Measurements from ENCODE around the gene TFF1. TPM values are rescaled to one million over a fixed set of nuclear protein-coding genes. Genes with fewer than 3 reads are reported as not detected.
A peak's percentile ranks its signal among the peaks of the same experiment; 100 is the strongest.

The TFF1 gene
- total RNA-seq, 1 donor = not detected

GRCh38 chr21:42340187-42341050, 25.9 kb downstream of the TFF1 start:
- Histone ChIP-seq H3K27ac (ENCODE audit: low read depth, low read length) (no peak overlapping the region), H3K9me3 (ENCODE audit: low read depth, low read length) (no peaks in the 10 kb centered on the region), H3K4me1 (ENCODE audit: insufficient read depth, low read length) (no peaks in the 10 kb centered on the region), H3K79me2 (ENCODE audit: insufficient read depth, low read length) (no peaks in the 10 kb centered on the region), H3K27me3 (ENCODE audit: insufficient read depth, low read length) (peaks cover 11% of the 10 kb centered on the region), H2AFZ (ENCODE audit: low read length) (no peak overlapping the region), H3K4me2 (ENCODE audit: insufficient read depth, low read length) (no peak overlapping the region), H4K20me1 (ENCODE audit: insufficient read depth, low read length) (no peaks in the 10 kb centered on the region), H3K4me3 (ENCODE audit: insufficient read depth, low read length) (no peak overlapping the region), H3K36me3 (ENCODE audit: insufficient read depth, low read length) (no peaks in the 10 kb centered on the region)
- no peak for DNase-seq (ENCODE audit: insufficient read length, low spot score, missing footprints)
- TF ChIP-seq CTCF (IDR thresholded peaks at IDR 0.05; ENCODE audit: extremely low read depth, low read depth, low read length) = no peak

- Histone ChIP-seq H3K27me3 (ENCODE audit: insufficient read depth, low read length) (peaks cover 16% of the 10 kb centered on the region), H3K79me2 (ENCODE audit: insufficient read depth, low read length) (no peaks in the 10 kb centered on the region), H2AFZ (ENCODE audit: low read length) (no peak overlapping the region), H3K9me3 (ENCODE audit: low read depth, low read length) (no peaks in the 10 kb centered on the region), H3K27ac (ENCODE audit: low read depth, low read length) (no peak overlapping the region), H3K4me3 (ENCODE audit: insufficient read depth, low read length) (no peak overlapping the region), H3K4me1 (ENCODE audit: insufficient read depth, low read length) (no peaks in the 10 kb centered on the region), H3K36me3 (ENCODE audit: insufficient read depth, low read length) (no peaks in the 10 kb centered on the region), H3K4me2 (ENCODE audit: insufficient read depth, low read length) (no peak overlapping the region), H4K20me1 (ENCODE audit: insufficient read depth, low read length) (no peaks in the 10 kb centered on the region)
- TF ChIP-seq CTCF (IDR thresholded peaks at IDR 0.05; ENCODE audit: extremely low read depth, low read depth, low read length) = no peak
- DNase-seq (ENCODE audit: insufficient read length, low spot score, missing footprints) = no peak
Measured at GRCh38 chr21:42338729-42339715, 27.3 kb downstream of the TFF1 start.

- H3K4me3 ChIP-seq (ENCODE audit: insufficient read depth, low read length) = no peak overlapping the region
- H4K20me1 ChIP-seq (ENCODE audit: insufficient read depth, low read length) = no peaks in the 10 kb centered on the region
- H3K9me3 ChIP-seq (ENCODE audit: low read depth, low read length) = no peaks in the 10 kb centered on the region
- no peaks in the 10 kb centered on the region for H3K36me3 ChIP-seq (ENCODE audit: insufficient read depth, low read length)
- H3K79me2 ChIP-seq (ENCODE audit: insufficient read depth, low read length) = no peaks in the 10 kb centered on the region
- H3K4me2 ChIP-seq (ENCODE audit: insufficient read depth, low read length) = no peak overlapping the region
- DNase-seq (ENCODE audit: insufficient read length, low spot score, missing footprints) = no peak
- H2AFZ ChIP-seq (ENCODE audit: low read length) = no peak overlapping the region
- H3K4me1 ChIP-seq (ENCODE audit: insufficient read depth, low read length) = no peaks in the 10 kb centered on the region
- H3K27me3 ChIP-seq (ENCODE audit: insufficient read depth, low read length) = peaks cover 16% of the 10 kb centered on the region
- H3K27ac ChIP-seq (ENCODE audit: low read depth, low read length) = no peak overlapping the region
- peak; percentile 54 for TF ChIP-seq CTCF (IDR thresholded peaks at IDR 0.05; ENCODE audit: extremely low read depth, low read depth, low read length)
Measured at GRCh38 chr21:42337830-42338728, 28.3 kb downstream of the TFF1 start.
